T-helper 17 cell (primary cell): ENCODE data around the gene EHD2. TPM values are rescaled to one million over a fixed set of nuclear protein-coding genes. Genes with fewer than 3 reads are reported as not detected.

ENCODE experiments used
- ATAC-seq: fragments of 150-1000 bp; cut with Tn5 transposase; 2 replicates; pipeline ENCODE4 v1.10.0; 2021; ENCODE audit warnings: mild to moderate bottlenecking, moderate library complexity
- DNase-seq, 3 donors: peaks; one replicate each; pipeline versions ENCODE4 v3.0.0 to v3.0.0-alpha.2; 2020 to 2021
- H3K9me3 ChIP-seq: one replicate; pipeline ENCODE4 v1.7.0; 2013; ENCODE audit warnings: low read length, mild to moderate bottlenecking; ENCODE audit not compliant: control insufficient read depth, poor library complexity, severe bottlenecking
- H3K27ac Mint-ChIP-seq: one replicate; pipeline ENCODE4 v1.8.0; 2022; ENCODE audit warnings: mild to moderate bottlenecking, moderate library complexity, mixed read lengths
- H3K27me3 Mint-ChIP-seq: one replicate; pipeline ENCODE4 v1.8.0; 2022; ENCODE audit warnings: mixed read lengths
- H3K36me3 Mint-ChIP-seq: one replicate; pipeline ENCODE4 v1.8.0; 2022; ENCODE audit warnings: low read depth, mixed read lengths
- H3K4me1 Mint-ChIP-seq: one replicate; pipeline ENCODE4 v1.8.0; 2022; ENCODE audit warnings: mild to moderate bottlenecking, mixed read lengths
- H3K4me3 Mint-ChIP-seq: one replicate; pipeline ENCODE4 v1.8.0; 2022; ENCODE audit warnings: mild to moderate bottlenecking, moderate library complexity, mixed read lengths
- total RNA-seq, 4 donors: library from RNA in 2 of 4; stranded (reverse) in 2 of 4; gene quantifications; one replicate each; pipeline ENCODE4 v1.2.3 and lab custom pipeline; 2022 to 2026

EHD2 gene
- total RNA-seq, 2 donors from 2014 or later: 0.70 TPM; not detected in 1

DNA sequence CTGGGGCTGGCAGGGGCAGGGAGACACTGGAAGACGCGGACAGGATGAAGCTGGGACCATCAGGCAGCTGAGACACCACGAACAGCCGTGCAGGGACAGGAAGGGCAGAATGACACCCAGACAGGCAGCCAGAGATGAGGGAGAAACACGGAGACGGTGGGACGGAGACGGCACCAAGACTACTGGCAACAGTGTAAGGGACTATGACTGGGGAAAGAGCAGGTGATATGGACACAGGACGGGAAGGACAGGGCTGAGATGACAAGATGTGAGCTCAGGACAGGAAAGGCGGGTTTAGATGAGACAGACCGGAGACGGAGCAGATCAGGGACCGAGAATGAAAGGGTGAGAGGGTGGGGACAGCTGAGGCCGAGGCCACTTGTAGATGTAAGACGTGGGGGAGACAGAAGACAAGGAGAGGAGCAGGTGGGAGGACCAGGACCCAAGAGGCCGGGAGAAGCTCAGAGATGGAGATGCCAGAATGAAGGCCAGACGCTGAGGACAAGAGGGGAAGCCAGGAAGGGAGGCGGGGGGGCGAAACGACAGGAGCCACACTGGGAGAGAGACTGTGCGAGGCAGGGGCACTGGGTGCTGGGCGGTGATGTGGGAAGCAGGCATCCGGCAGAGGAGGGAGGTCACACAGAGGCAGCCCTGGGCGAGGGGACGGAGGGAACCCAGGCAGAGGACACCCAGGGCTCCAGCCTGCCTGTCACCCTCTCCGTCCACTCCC lies 17.5 kb upstream of the EHD2 start:
- Mint-ChIP-seq H3K27me3 (no peaks in the 10 kb centered on the region), H3K36me3 (no peaks in the 10 kb centered on the region), H3K4me1 (peaks cover 5% of the 10 kb centered on the region), H3K27ac (peak overlapping the region; percentile 34), H3K4me3 (peak overlapping the region; percentile 19)
- ATAC-seq: no peak
- no peak for DNase-seq
- H3K9me3 ChIP-seq: no peaks in the 10 kb centered on the region

GRCh38 chr19:47696635-47697034 lies 16.6 kb upstream of the EHD2 start:
- no peaks in the 10 kb centered on the region for H3K27me3 Mint-ChIP-seq
- H3K4me1 Mint-ChIP-seq: peaks cover 5% of the 10 kb centered on the region
- H3K36me3 Mint-ChIP-seq: no peaks in the 10 kb centered on the region
- H3K27ac Mint-ChIP-seq: no peak overlapping the region
- H3K4me3 Mint-ChIP-seq: no peak overlapping the region
- H3K9me3 ChIP-seq: no peaks in the 10 kb centered on the region
- no peak for ATAC-seq
- no peak for DNase-seq

GRCh38 chr19:47697863-47698609 lies 15.2 kb upstream of the EHD2 start:
- Mint-ChIP-seq H3K27me3 (no peaks in the 10 kb centered on the region), H3K27ac (no peak overlapping the region), H3K36me3 (no peaks in the 10 kb centered on the region), H3K4me3 (no peak overlapping the region), H3K4me1 (peaks cover 5% of the 10 kb centered on the region)
- no peaks in the 10 kb centered on the region for H3K9me3 ChIP-seq
- ATAC-seq: peak; percentile 63
- DNase-seq: peak; percentile 21 to 32 (median 22)

DNA sequence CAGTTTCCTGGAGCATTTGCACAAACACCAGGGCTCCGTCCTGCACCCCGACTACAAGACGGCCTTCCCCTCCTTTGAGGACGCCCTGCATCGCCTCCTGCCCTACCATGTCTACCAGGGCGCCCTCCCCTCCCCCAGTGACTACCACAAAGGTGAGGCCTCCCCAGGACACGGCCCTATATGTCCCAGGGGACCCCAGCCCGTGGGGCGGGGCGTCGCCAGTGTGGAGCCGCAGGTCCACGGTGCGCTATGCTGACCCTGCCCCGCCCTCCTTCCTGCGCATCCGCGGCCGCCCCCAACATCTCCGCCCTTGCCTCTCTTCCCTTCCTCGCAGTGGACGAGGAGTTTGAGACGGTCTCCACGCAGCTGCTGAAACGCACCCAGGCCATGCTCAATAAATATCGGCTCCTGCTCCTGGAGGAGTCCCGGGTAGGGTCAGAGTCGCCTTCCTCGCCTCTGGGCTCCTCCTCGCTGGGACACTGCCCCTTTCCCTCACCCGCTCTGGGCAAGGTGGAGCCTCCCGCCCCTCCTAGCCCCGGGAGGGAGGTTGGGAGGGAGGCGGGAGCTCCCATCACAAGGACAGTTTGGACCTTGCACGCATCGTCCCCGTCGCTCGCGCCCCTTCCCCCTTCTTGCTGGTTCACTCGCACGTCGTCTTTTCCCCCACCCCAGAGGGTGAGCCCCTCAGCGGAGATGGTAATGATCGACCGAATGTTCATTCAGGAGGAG lies 14.4 kb upstream of the EHD2 start:
- no peak overlapping the region for H3K27ac Mint-ChIP-seq
- no peak for ATAC-seq
- H3K4me3 Mint-ChIP-seq: no peak overlapping the region
- no peak for DNase-seq
- H3K36me3 Mint-ChIP-seq: no peaks in the 10 kb centered on the region
- peaks cover 5% of the 10 kb centered on the region for H3K4me1 Mint-ChIP-seq
- no peaks in the 10 kb centered on the region for H3K27me3 Mint-ChIP-seq
- H3K9me3 ChIP-seq: no peaks in the 10 kb centered on the region

- no peak overlapping the region for H3K4me3 Mint-ChIP-seq
- no peak overlapping the region for H3K27ac Mint-ChIP-seq
- DNase-seq (peak in 2 of 3 donors; percentile 28 to 41), ATAC-seq (peak; percentile 75)
- H3K36me3 Mint-ChIP-seq: no peaks in the 10 kb centered on the region
- no peaks in the 10 kb centered on the region for H3K9me3 ChIP-seq
- H3K4me1 Mint-ChIP-seq: peaks cover 5% of the 10 kb centered on the region
- H3K27me3 Mint-ChIP-seq: no peaks in the 10 kb centered on the region
Measured at GRCh38 chr19:47699360-47699917, 13.8 kb upstream of the EHD2 start.

GRCh38 chr19:47700934-47701716 lies 12.1 kb upstream of the EHD2 start:
- no peak for ATAC-seq
- H3K36me3 Mint-ChIP-seq: no peaks in the 10 kb centered on the region
- H3K9me3 ChIP-seq: no peaks in the 10 kb centered on the region
- no peak for DNase-seq
- H3K27me3 Mint-ChIP-seq: no peaks in the 10 kb centered on the region
- H3K27ac Mint-ChIP-seq: no peak overlapping the region
- no peak overlapping the region for H3K4me3 Mint-ChIP-seq
- H3K4me1 Mint-ChIP-seq: no peaks in the 10 kb centered on the region

GRCh38 chr19:47701717-47702552 lies 11.3 kb upstream of the EHD2 start:
- DNase-seq: no peak

GRCh38 chr19:47702671-47703070 lies 10.6 kb upstream of the EHD2 start:
- H3K9me3 ChIP-seq: no peaks in the 10 kb centered on the region
- ATAC-seq (no peak), DNase-seq (no peak)
- Mint-ChIP-seq H3K4me3 (no peak overlapping the region), H3K36me3 (no peaks in the 10 kb centered on the region), H3K27me3 (peaks cover 12% of the 10 kb centered on the region), H3K4me1 (peaks cover 7% of the 10 kb centered on the region), H3K27ac (no peak overlapping the region)

More at GRCh38 chr19:47701717-47702552, 11.3 kb upstream of the EHD2 start:
- peaks cover 4% of the 10 kb centered on the region for H3K27me3 Mint-ChIP-seq
- no peaks in the 10 kb centered on the region for H3K9me3 ChIP-seq
- no peak for ATAC-seq
- H3K36me3 Mint-ChIP-seq: no peaks in the 10 kb centered on the region
- H3K27ac Mint-ChIP-seq: no peak overlapping the region
- peaks cover 1% of the 10 kb centered on the region for H3K4me1 Mint-ChIP-seq
- no peak overlapping the region for H3K4me3 Mint-ChIP-seq

- peaks cover 12% of the 10 kb centered on the region for H3K27me3 Mint-ChIP-seq
- DNase-seq: no peak
Measured at GRCh38 chr19:47703301-47703700, 9.9 kb upstream of the EHD2 start.

GRCh38 chr19:47704024-47704423 lies 9.2 kb upstream of the EHD2 start:
- DNase-seq (no peak), ATAC-seq (no peak)
- no peaks in the 10 kb centered on the region for H3K9me3 ChIP-seq
- peaks cover 12% of the 10 kb centered on the region for H3K27me3 Mint-ChIP-seq
- peaks cover 7% of the 10 kb centered on the region for H3K4me1 Mint-ChIP-seq
- H3K36me3 Mint-ChIP-seq: no peaks in the 10 kb centered on the region
- no peak overlapping the region for H3K27ac Mint-ChIP-seq
- H3K4me3 Mint-ChIP-seq: peak overlapping the region; percentile 33

More at GRCh38 chr19:47703301-47703700, 9.9 kb upstream of the EHD2 start:
- Mint-ChIP-seq H3K4me3 (no peak overlapping the region), H3K27ac (no peak overlapping the region), H3K36me3 (no peaks in the 10 kb centered on the region), H3K4me1 (peaks cover 7% of the 10 kb centered on the region)
- ATAC-seq: no peak
- H3K9me3 ChIP-seq: no peaks in the 10 kb centered on the region

GRCh38 chr19:47704656-47705055 lies 8.6 kb upstream of the EHD2 start:
- H3K27me3 Mint-ChIP-seq: peaks cover 12% of the 10 kb centered on the region
- H3K9me3 ChIP-seq: no peaks in the 10 kb centered on the region
- no peak overlapping the region for H3K27ac Mint-ChIP-seq
- no peak for ATAC-seq
- H3K4me3 Mint-ChIP-seq: no peak overlapping the region
- H3K4me1 Mint-ChIP-seq: peaks cover 7% of the 10 kb centered on the region
- H3K36me3 Mint-ChIP-seq: no peaks in the 10 kb centered on the region
- no peak for DNase-seq
